ENCODE measurements around the gene PRAMEF15. TPM values are rescaled to one million over a fixed set of nuclear protein-coding genes. Genes with fewer than 3 reads are reported as not detected.
A peak's percentile ranks its signal among the peaks of the same experiment; 100 is the strongest.
"Not testable (repeated sequence)": the region's sequence is repeated elsewhere in the genome, so short reads cannot be mapped to it uniquely, and the experiment has no call there.

Gene PRAMEF15
- not detected for total RNA-seq

DNA sequence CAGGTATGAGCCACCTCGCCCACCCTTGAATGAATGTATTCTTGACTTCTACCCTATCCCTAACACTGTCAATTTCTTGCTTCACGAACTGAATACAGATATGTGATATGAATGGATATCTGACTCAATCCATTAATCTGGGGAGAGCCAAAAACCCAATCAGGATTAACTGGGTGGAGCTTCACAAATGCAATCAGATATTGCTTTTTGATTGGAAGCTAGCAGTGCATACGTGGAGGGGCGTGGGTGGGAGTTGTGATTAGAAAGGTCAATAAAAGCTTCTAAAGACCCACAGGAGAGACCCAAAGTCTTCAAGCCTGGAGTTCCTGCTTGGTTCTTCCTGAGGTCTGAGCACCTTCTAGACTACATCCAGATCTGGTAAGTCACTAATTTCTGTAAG lies at the start of gene PRAMEF15:
Gene PRAMEF15 (plus strand): TSS at position 301 of the 400 bp plus-strand sequence. CDS start 2,827 bp downstream, outside the sequence.
- not testable (repeated sequence) for DNase-seq (ENCODE audit: low spot score); ATAC-seq (ENCODE audit: low FRiP score)

- not testable (repeated sequence) for ATAC-seq (ENCODE audit: low FRiP score); DNase-seq (ENCODE audit: low spot score)
Observed at GRCh38 chr1:13277016-13277415, 38.4 kb upstream of the PRAMEF15 start.

DNA sequence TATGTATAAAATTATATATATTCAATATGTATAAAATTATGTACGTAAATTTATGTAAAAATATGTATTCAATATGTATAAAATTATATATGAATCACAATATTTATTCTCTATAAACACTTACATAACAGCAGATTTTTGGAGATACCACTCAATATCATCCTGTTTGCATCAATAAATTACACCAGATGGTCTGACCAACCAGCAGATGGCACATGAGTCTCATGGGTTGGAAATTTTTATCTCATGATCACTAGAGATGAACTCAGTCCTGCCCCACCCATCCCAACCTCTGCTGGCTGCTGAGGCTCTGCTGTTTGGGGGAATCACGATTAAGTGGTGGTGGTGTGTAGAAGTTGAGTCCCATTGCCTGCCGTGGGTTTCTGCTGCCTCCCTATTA lies 35.8 kb upstream of the PRAMEF15 start:
- ATAC-seq (ENCODE audit: low FRiP score); DNase-seq (ENCODE audit: low spot score): not testable (repeated sequence)

DNA sequence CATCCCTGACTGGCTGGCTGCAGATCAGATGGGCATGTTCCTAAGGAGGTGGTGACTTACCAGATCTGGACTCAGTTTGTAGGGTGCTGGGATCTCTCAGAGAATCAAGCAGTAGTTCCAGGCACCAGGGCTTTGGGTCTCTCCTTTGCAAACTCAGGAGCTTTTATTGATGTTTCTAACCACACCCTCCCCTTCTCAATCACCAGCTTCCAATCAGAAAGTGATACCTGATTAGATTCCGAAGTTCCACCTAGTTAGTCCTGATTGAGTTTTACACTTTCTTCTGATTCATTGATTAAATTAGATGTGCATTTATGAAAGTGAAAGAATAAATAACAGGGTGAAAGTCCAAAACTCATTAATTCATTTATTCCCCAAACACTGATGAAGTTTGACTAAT lies 30.3 kb upstream of the PRAMEF15 start, which contains the start of gene PRAMEF8:
Gene PRAMEF8 (minus strand): TSS at position 101 of the 400 bp plus-strand sequence. CDS start 1,046 bp downstream, outside the sequence.
- not testable (repeated sequence) for DNase-seq (ENCODE audit: low spot score); ATAC-seq (ENCODE audit: low FRiP score)

- not testable (repeated sequence) for ATAC-seq (ENCODE audit: low FRiP score)
Observed at GRCh38 chr1:13289030-13289429, 26.4 kb upstream of the PRAMEF15 start.

DNA sequence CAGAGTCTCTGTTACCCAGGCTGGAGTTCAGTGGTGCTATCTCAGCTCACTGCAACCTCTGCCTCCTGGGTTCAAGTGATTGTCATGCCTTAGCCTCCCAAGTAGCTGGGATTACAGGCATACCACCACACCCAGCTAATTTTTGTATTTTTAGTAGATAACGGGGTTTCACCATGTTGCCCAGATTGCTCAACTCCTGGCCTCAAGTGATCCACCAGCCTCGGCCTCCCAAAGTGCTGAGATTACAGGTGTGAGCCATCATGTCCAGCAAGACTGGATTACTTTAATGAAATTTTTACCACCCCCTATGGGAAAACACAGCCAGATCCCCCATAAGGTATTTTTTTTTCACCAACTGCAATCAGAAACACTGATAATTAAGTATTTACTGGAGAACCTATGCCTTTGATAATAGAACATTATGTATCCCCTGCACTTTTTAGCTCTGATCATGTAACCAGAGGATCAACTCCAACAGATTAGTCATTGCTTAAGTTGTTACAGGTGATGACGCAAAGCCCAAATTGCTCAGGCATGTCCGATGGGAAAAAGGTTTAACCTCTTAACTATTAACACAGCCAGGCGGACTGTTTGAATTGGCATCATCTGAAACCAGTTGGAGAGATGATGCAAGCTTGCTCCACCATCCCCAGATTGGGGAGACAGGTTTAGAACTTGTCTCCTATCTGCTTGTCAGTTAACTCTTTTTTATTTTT lies 18.0 kb upstream of the PRAMEF15 start:
- not testable (repeated sequence) for DNase-seq (ENCODE audit: low spot score); ATAC-seq (ENCODE audit: low FRiP score)

More at GRCh38 chr1:13289030-13289429, 26.4 kb upstream of the PRAMEF15 start:
- DNase-seq (ENCODE audit: low spot score) = not testable (repeated sequence)

DNA sequence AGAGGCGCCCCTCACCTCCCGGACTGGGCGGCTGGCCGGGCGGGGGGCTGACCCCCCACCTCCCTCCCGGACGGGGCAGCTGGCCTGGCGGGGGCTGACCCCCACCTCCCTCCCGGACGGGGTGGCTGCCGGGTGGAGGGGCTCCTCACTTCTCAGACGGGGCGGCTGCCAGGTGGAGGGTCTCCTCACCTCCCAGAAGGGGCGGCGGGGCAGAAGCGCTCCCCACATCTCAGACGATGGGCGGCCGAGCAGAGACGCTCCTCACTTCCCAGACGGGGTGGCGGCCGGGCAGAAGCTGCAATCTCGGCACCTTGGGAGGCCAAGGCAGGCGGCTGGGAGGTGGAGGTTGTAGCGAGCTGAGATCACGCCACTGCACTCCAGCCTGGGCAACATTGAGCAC lies 16.7 kb upstream of the PRAMEF15 start:
- ATAC-seq (ENCODE audit: low FRiP score); DNase-seq (ENCODE audit: low spot score): not testable (repeated sequence)

GRCh38 chr1:13302197-13302596 lies 13.2 kb upstream of the PRAMEF15 start:
- ATAC-seq (ENCODE audit: low FRiP score) = not testable (repeated sequence)

GRCh38 chr1:13303239-13303638 lies 12.1 kb upstream of the PRAMEF15 start, which contains the start of gene PRAMEF33:
Gene PRAMEF33 (plus strand): TSS chr1:13303539. CDS start chr1:13305955, 2,416 bp downstream.
- ATAC-seq (ENCODE audit: low FRiP score); DNase-seq (ENCODE audit: low spot score): not testable (repeated sequence)

More at GRCh38 chr1:13302197-13302596, 13.2 kb upstream of the PRAMEF15 start:
- not testable (repeated sequence) for DNase-seq (ENCODE audit: low spot score)

DNA sequence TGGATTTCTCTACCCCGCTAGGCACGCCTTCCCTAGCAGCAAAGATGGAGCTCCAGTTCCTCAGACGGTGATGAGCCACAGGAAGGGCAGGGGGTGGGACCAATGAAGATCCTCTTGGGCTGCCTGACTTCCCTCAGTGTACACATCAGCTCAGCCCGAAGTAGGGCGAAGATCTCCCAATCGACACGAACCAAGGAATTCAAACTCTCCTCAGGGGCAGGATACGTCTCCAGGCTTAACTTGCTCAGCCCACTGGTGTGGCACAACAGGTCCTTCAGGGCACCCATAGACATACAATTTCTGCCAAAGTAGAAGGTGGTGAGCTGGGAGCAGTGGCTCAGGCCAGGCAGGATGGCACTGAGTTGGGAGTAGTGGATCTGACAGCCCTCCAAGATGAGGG lies 27.1 kb downstream of the PRAMEF15 start:
- ATAC-seq (ENCODE audit: low FRiP score); DNase-seq (ENCODE audit: low spot score): not testable (repeated sequence)

- ATAC-seq (ENCODE audit: low FRiP score) = not testable (repeated sequence)
Observed at GRCh38 chr1:13347034-13347433, 31.7 kb downstream of the PRAMEF15 start, which contains the start of gene PRAMEF14. Gene PRAMEF14 (minus strand): TSS chr1:13347134. CDS start chr1:13345314, 1,820 bp downstream.

GRCh38 chr1:13353476-13353875 lies 38.1 kb downstream of the PRAMEF15 start:
- not testable (repeated sequence) for ATAC-seq (ENCODE audit: low FRiP score)

More at GRCh38 chr1:13347034-13347433, 31.7 kb downstream of the PRAMEF15 start, which contains the start of gene PRAMEF14:
- not testable (repeated sequence) for DNase-seq (ENCODE audit: low spot score)

DNA sequence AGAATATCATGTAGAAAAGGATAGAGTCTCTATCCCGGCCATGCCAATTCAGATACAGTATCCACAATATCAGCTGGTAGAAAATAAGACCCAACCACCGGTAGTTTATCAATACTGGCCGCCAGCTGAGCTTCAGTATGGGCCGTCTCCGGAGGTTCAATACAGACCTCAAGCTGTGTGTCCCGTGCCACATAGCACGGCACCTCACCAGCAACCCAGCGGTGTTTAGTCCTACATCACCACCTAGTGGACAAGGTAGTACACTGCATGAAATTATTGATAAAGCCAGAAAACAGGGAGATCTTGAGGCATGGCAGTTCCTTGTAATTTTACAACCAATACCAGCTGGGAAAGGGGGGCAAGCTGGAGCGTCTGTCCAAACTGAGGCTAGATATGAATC lies 39.1 kb downstream of the PRAMEF15 start:
- DNase-seq (ENCODE audit: low spot score); ATAC-seq (ENCODE audit: low FRiP score): not testable (repeated sequence)

More at GRCh38 chr1:13353476-13353875, 38.1 kb downstream of the PRAMEF15 start:
- DNase-seq (ENCODE audit: low spot score) = not testable (repeated sequence)

DNA sequence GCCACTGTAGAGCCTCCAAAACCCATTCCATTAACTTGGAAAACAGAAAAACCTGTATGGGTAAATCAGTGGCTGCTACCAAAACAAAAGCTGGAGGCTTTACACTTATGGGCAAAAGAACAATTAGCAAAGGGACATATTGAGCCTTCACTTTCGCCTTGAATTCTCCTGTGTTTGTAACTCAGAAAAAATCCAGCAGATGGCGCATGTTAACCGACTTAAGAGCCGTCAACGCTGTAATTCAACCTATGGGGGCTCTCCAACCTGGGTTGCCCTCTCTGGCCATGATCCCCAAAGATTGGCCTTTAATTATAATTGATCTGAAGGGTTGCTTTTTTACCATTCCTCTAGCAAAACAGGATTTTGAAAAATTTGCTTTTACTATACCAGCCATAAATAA lies 41.4 kb downstream of the PRAMEF15 start:
- DNase-seq (ENCODE audit: low spot score); ATAC-seq (ENCODE audit: low FRiP score): not testable (repeated sequence)
- TF ChIP-seq, protein P1, sequence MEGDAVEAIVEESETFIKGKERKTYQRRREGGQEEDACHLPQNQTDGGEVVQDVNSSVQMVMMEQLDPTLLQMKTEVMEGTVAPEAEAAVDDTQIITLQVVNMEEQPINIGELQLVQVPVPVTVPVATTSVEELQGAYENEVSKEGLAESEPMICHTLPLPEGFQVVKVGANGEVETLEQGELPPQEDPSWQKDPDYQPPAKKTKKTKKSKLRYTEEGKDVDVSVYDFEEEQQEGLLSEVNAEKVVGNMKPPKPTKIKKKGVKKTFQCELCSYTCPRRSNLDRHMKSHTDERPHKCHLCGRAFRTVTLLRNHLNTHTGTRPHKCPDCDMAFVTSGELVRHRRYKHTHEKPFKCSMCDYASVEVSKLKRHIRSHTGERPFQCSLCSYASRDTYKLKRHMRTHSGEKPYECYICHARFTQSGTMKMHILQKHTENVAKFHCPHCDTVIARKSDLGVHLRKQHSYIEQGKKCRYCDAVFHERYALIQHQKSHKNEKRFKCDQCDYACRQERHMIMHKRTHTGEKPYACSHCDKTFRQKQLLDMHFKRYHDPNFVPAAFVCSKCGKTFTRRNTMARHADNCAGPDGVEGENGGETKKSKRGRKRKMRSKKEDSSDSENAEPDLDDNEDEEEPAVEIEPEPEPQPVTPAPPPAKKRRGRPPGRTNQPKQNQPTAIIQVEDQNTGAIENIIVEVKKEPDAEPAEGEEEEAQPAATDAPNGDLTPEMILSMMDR (IDR thresholded peaks at IDR 0.05) = peak in 1 of 3 donors; percentile 62

GRCh38 chr1:13362364-13362763 lies 47.0 kb downstream of the PRAMEF15 start:
- ATAC-seq (ENCODE audit: low FRiP score) = not testable (repeated sequence)

DNA sequence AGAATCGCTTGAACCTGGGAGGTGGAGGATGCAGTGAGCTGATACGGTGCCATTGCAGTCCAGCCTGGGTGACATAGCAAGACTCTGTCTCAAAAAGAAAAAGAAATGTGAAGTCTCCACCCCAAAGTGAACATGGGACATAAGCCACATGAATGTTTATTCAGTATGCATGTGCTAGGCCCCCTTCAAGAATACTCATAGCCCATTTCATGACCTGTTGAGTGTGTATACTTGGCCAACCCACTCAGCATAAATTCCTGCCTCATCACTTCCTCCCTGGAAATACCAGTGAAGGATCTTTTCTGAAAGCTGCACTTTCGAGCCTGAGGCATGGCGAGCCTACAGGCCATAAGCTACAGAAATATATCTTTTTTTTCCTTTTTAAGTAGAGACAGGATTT lies 49.5 kb downstream of the PRAMEF15 start:
- ATAC-seq (ENCODE audit: low FRiP score) = not testable (repeated sequence)

More at GRCh38 chr1:13362364-13362763, 47.0 kb downstream of the PRAMEF15 start:
- DNase-seq (ENCODE audit: low spot score) = not testable (repeated sequence)

DNA sequence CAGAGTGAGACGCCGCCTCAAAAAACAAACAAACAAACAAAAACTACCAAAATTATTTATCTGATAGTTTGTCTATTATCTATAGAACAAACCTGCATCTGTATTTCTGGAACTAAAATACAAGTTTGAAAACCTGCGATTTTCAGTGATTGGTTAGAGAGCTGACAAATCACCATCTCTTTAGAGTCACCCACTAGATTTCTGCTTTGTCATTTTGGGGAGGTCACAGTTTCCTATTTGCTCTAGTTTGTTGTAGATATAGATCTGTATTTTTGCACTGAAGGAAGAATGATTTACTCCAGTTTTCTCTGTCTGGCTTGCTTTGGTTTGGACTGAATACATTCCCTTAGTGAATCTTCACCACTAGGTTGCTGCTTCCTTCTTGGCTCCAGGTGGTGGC lies 51.2 kb downstream of the PRAMEF15 start:
- ATAC-seq (ENCODE audit: low FRiP score) = not testable (repeated sequence)

More for the DNA sequence above, 49.5 kb downstream of the PRAMEF15 start:
- DNase-seq (ENCODE audit: low spot score) = not testable (repeated sequence)

DNA sequence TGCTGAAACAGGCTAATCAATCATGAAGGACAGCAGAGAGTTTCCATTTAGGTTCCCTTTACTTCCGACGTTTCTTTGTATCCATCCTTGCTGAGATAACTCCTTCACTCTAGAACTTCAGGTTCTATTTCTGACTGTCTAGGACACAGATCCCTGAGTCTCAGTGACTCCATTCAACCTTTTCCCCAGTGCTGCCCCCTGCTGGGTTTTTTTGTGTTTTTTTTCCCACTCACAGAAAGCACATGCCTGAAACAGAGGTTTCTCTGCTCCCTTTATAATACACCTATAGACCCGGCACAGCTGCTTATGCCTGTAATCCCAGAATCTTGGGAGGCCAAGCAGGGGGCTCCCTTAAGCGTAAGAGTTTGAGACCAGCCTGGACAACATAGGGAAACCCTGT lies 53.2 kb downstream of the PRAMEF15 start:
- DNase-seq (ENCODE audit: low spot score) = not testable (repeated sequence)

More for the DNA sequence above, 51.2 kb downstream of the PRAMEF15 start:
- not testable (repeated sequence) for DNase-seq (ENCODE audit: low spot score)

More for the DNA sequence above, 53.2 kb downstream of the PRAMEF15 start:
- ATAC-seq (ENCODE audit: low FRiP score) = not testable (repeated sequence)
